ENCODE measurements around the gene EXOSC10. TPM values are rescaled to one million over a fixed set of nuclear protein-coding genes. Genes with fewer than 3 reads are reported as not detected.

The EXOSC10 gene
- total and polyA plus RNA-seq, 8 donors, result 42.9 to 116 (median 104) TPM

DNA sequence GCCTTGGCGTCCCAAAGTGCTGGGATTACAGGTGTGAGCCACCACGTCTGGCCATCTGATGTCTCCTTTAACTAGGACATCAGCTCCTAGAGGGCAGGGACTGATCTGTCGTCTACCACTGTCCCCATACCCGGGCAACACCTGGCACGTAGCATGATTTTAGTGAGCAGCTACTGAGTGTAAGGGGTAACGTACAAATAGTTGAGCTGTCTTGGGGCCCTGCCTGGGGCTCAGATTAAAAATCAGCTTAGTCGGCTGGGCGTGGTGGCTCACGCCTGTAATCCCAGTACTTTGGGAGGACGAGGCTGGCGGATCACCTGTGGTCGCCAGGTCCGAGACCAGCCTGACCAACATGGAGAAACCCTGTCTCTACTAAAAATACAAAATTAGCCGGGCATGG lies 41.6 kb downstream of the EXOSC10 start:
- intact Hi-C loops (cut with DNase I), result no loop called here
- no peak for ATAC-seq

DNA sequence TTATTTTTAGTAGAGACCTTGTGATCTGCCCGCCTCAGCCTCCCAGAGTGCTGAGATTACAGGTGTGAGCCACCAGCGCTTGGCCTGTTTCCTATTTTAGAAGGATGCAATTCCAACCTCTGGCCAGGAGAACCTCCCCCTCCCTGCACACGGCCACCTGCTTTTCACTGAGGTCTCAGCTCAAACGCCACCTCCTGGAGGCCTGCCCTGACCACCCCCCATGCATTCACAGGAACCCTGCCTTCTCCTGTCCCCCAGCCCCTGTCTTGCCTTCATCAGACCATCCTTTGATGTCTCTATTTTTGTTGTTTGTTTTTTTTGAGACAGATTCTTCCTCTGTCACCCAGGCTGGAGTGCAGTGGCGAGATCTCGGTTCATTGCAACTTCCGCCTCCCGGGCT lies 42.2 kb downstream of the EXOSC10 start:
- no peak for DNase-seq
- Histone ChIP-seq H3K4me1 (peaks cover 14 to 33% of the 10 kb centered on the region in 2 donors), H3K9me3 (no peaks in the 10 kb centered on the region), H3K27me3 (peaks cover 0 to 8% of the 10 kb centered on the region in 2 donors), H3K36me3 (peaks cover 0 to 43% of the 10 kb centered on the region in 2 donors), H3K27ac (no peak overlapping the region), H3K4me3 (no peak overlapping the region)
- no peak for ATAC-seq
- intact Hi-C loops (cut with DNase I), result no loop called here
- TF ChIP-seq, protein P1, sequence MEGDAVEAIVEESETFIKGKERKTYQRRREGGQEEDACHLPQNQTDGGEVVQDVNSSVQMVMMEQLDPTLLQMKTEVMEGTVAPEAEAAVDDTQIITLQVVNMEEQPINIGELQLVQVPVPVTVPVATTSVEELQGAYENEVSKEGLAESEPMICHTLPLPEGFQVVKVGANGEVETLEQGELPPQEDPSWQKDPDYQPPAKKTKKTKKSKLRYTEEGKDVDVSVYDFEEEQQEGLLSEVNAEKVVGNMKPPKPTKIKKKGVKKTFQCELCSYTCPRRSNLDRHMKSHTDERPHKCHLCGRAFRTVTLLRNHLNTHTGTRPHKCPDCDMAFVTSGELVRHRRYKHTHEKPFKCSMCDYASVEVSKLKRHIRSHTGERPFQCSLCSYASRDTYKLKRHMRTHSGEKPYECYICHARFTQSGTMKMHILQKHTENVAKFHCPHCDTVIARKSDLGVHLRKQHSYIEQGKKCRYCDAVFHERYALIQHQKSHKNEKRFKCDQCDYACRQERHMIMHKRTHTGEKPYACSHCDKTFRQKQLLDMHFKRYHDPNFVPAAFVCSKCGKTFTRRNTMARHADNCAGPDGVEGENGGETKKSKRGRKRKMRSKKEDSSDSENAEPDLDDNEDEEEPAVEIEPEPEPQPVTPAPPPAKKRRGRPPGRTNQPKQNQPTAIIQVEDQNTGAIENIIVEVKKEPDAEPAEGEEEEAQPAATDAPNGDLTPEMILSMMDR (IDR thresholded peaks at IDR 0.05), result no peak

More for the DNA sequence above, 41.6 kb downstream of the EXOSC10 start:
- H3K9me3 ChIP-seq, result no peaks in the 10 kb centered on the region
- TF ChIP-seq, protein P1 (IDR thresholded peaks at IDR 0.05), result no peak
- H3K27me3 ChIP-seq, result peaks cover 0 to 4% of the 10 kb centered on the region in 2 donors
- peaks cover 0 to 44% of the 10 kb centered on the region in 2 donors for H3K36me3 ChIP-seq
- no peak for DNase-seq
- no peak overlapping the region for H3K27ac ChIP-seq
- no peak overlapping the region for H3K4me3 ChIP-seq
- H3K4me1 ChIP-seq, result peaks cover 14 to 31% of the 10 kb centered on the region in 2 donors

DNA sequence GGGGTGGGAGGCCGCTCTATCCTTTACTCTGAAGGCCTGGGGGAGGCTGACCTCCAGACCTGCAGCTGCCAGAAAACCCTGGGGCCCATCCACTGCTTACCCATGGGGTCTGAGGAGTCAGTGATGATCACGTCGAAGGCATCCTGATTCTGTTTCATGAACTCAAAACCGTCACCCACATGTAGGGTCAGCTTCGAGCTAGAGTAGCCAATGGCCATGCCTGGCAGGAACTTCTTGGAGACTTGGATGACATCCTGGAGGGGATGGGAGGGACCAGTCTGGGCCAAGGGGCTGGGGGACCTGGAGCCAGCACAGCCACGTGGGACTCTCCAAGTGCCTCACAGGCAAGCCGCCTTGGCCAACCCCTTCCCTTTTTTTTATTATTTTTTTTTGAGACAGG lies 43.2 kb downstream of the EXOSC10 start:
- H3K36me3 ChIP-seq, result peaks cover 0 to 43% of the 10 kb centered on the region in 2 donors
- intact Hi-C loops (cut with DNase I), result no loop called here
- peaks cover 0 to 8% of the 10 kb centered on the region in 2 donors for H3K27me3 ChIP-seq
- peaks cover 14 to 38% of the 10 kb centered on the region in 2 donors for H3K4me1 ChIP-seq
- H3K4me3 ChIP-seq, result no peak overlapping the region
- H3K27ac ChIP-seq, result no peak overlapping the region
- no peaks in the 10 kb centered on the region for H3K9me3 ChIP-seq
- TF ChIP-seq, protein P1 (IDR thresholded peaks at IDR 0.05), result no peak
- no peak for ATAC-seq
- DNase-seq, result no peak

DNA sequence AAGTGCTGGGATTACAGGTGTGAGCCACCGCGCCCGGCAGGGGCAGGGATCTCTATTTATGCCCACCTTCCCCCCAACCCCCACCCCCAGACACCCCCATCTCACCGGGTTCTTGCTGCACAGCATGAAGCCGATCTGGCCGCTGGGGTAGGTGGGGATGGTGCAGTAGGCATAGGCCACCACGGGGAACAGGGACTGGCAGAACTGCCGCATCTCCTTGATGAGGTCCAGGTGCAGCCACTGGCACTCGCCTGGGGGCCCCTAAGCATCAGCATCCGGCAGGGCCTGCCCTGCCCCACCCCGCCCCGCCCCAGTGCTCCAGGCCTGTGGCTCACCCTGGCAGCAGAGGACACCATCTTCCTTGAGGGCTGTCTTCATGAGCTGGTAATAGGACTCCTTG lies 44.0 kb downstream of the EXOSC10 start:
- no peak for ATAC-seq
- no peaks in the 10 kb centered on the region for H3K9me3 ChIP-seq
- intact Hi-C loops (cut with DNase I), result no loop called here
- peaks cover 0 to 43% of the 10 kb centered on the region in 2 donors for H3K36me3 ChIP-seq
- no peak overlapping the region for H3K4me3 ChIP-seq
- no peak overlapping the region for H3K27ac ChIP-seq
- no peak for DNase-seq
- peaks cover 0 to 8% of the 10 kb centered on the region in 2 donors for H3K27me3 ChIP-seq
- H3K4me1 ChIP-seq, result peaks cover 8 to 32% of the 10 kb centered on the region in 2 donors
- TF ChIP-seq, protein P1 (IDR thresholded peaks at IDR 0.05), result no peak

DNA sequence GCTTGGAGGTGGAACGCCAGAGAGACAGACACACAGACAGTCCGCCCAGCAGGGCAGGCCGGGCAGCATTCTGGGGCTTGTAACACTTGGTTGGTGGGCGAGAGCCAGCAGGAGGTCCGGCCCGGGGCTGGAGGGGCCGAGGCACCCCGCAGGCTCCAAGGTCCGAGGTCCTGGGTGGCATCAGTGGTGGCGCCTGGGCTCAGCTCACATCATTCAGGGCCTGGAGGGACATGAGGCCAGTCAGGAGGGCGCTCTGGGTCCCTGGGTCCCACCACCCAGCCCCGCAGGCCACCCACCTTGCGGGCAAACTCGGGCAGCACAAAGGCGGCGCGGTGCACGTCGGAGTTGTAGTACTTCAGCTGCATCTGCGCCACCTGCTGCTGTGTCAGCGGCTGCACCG lies 45.0 kb downstream of the EXOSC10 start:
- DNase-seq (no peak), ATAC-seq (no peak)
- intact Hi-C loops (cut with DNase I), result no loop called here
- Histone ChIP-seq H3K4me1 (peaks cover 8 to 27% of the 10 kb centered on the region in 2 donors), H3K27me3 (peaks cover 0 to 8% of the 10 kb centered on the region in 2 donors), H3K4me3 (no peak overlapping the region), H3K27ac (no peak overlapping the region), H3K36me3 (peaks cover 0 to 43% of the 10 kb centered on the region in 2 donors), H3K9me3 (no peaks in the 10 kb centered on the region)
- TF ChIP-seq, protein P1 (IDR thresholded peaks at IDR 0.05), result no peak
